PFSK-1 (cell line): ENCODE data around the gene GAB1.

ENCODE experiments used
- FOXP2 ChIP-seq: optimal IDR thresholded peaks from 2 replicates; pipeline ENCODE3; 2011; ENCODE audit warnings: borderline replicate concordance, control low read depth, inconsistent platforms; ENCODE audit not compliant: insufficient read depth; ENCODE audit errors: extremely low read length, extremely low read depth
- POLR2AphosphoS5 ChIP-seq: IDR thresholded peaks from 2 replicates; pipeline ENCODE4 v1.6.1; 2012; ENCODE audit warnings: low read depth, mild to moderate bottlenecking, control low read depth, low read length, moderate library complexity
- SIN3A ChIP-seq: IDR thresholded peaks from 2 replicates; pipeline ENCODE4 v1.6.1; 2012; ENCODE audit warnings: mild to moderate bottlenecking, low read length, moderate library complexity, borderline replicate concordance; ENCODE audit not compliant: insufficient read depth
- TAF1 ChIP-seq: IDR thresholded peaks from 2 replicates; pipeline ENCODE4 v1.6.1; 2012; ENCODE audit warnings: low read length, control low read depth, borderline replicate concordance; ENCODE audit not compliant: insufficient read depth
- TF ChIP-seq, protein P1 (sequence below), 2 experiments: IDR thresholded peaks; 2 replicates each; pipeline versions ENCODE4 v1.6.1 to v1.8.0; 2011 to 2012; ENCODE audit warnings: low read depth in 2 of 2, low read length in 2 of 2, control low read depth in 1 of 2, inconsistent platforms in 1 of 2, mild to moderate bottlenecking in 1 of 2, moderate library complexity in 1 of 2; ENCODE audit not compliant: insufficient read depth in 1 of 2

Gene GAB1

DNA sequence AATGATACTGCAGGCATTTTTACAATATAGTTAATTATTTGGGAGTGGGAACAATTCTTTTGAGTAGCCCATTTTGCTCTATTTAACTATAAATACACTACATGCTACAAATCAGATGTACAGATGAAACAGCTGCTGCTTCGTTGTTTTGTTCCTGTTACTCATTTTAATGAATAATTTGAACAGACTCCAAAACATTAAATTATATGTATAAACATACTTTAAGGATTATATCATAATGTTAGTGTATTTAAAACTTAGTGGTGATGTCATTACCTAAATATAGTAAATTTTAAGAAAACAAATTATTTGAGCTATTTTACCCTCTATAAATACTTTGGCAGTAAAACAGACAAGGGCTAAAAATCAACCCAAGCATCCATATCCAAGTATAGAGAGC lies 60.7 kb downstream of the GAB1 start:
- TF ChIP-seq, protein P1, sequence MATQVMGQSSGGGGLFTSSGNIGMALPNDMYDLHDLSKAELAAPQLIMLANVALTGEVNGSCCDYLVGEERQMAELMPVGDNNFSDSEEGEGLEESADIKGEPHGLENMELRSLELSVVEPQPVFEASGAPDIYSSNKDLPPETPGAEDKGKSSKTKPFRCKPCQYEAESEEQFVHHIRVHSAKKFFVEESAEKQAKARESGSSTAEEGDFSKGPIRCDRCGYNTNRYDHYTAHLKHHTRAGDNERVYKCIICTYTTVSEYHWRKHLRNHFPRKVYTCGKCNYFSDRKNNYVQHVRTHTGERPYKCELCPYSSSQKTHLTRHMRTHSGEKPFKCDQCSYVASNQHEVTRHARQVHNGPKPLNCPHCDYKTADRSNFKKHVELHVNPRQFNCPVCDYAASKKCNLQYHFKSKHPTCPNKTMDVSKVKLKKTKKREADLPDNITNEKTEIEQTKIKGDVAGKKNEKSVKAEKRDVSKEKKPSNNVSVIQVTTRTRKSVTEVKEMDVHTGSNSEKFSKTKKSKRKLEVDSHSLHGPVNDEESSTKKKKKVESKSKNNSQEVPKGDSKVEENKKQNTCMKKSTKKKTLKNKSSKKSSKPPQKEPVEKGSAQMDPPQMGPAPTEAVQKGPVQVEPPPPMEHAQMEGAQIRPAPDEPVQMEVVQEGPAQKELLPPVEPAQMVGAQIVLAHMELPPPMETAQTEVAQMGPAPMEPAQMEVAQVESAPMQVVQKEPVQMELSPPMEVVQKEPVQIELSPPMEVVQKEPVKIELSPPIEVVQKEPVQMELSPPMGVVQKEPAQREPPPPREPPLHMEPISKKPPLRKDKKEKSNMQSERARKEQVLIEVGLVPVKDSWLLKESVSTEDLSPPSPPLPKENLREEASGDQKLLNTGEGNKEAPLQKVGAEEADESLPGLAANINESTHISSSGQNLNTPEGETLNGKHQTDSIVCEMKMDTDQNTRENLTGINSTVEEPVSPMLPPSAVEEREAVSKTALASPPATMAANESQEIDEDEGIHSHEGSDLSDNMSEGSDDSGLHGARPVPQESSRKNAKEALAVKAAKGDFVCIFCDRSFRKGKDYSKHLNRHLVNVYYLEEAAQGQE (IDR thresholded peaks at IDR 0.05; ENCODE audit: insufficient read depth in 1 of 2, low read depth in 2 of 2, low read length in 2 of 2) = no peak
- TF ChIP-seq TAF1 (no peak), FOXP2 (no peak), SIN3A (no peak), POLR2AphosphoS5 (no peak)

DNA sequence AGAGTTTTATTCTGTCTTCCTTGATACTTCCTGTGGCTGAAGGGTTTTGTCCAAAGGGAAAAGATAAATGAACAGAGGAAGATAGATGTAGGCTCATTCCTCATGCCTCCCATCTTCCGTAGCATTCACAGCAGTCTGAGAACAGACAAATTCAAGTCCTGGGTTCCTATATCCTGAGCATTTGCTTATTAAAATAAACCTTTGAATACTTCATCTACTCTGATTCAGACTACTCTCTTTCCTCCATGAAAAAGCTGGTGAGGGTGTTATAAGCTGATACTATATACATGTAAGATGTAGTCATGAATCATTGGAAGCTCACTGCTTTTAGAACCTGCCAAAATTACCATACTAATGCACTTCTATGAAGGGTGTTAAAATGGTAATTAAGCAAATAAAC lies 61.2 kb downstream of the GAB1 start:
- TF ChIP-seq, protein P1 (IDR thresholded peaks at IDR 0.05; ENCODE audit: insufficient read depth in 1 of 2, low read depth in 2 of 2, low read length in 2 of 2) = no peak
- no peak for TF ChIP-seq FOXP2
- no peak for TF ChIP-seq TAF1
- TF ChIP-seq SIN3A = no peak
- no peak for TF ChIP-seq POLR2AphosphoS5

DNA sequence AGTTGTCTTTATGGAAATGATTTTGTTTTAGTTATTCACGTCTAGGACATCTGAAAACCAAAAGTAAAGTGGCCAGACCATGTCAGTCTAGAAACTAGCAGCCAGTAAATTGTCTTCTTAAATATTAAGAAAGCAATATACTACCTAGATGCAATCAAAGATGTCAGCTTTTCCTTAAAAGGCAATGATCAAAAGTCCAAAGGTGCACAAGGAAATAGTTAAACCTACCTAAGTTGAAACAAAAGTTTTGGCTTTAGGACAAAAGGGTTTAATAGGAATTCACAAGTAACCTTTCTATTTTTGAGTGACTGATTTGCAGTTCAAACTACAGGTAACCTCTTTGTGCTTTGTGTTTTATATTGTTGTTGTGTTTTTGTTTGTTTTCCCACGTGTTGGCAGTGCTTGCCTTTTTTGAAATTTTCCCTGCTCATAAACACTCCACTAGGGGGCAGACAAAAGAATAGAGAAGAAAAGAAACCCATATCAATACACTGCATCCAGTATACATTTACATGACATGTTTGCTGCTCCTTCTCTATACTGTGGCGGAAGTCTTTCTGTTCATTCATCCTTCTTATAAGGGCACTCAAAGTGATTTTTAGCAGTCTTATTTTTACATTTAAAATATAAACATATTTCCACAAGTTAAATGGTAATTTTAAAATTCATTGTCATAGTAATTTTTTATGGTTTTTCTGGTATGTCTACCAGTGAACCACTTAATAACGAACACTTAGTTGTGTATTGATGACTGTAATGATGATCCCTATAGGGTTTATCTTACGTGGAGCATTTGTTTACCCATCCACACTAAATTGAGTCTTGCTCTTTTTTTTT lies 62.7 kb downstream of the GAB1 start:
- TF ChIP-seq SIN3A (peak; percentile 67; the same call in 1 of the 2 replicates), POLR2AphosphoS5 (no peak), TAF1 (no peak), FOXP2 (no peak)
- TF ChIP-seq, protein P1 (IDR thresholded peaks at IDR 0.05; ENCODE audit: insufficient read depth in 1 of 2, low read depth in 2 of 2, low read length in 2 of 2) = no peak

DNA sequence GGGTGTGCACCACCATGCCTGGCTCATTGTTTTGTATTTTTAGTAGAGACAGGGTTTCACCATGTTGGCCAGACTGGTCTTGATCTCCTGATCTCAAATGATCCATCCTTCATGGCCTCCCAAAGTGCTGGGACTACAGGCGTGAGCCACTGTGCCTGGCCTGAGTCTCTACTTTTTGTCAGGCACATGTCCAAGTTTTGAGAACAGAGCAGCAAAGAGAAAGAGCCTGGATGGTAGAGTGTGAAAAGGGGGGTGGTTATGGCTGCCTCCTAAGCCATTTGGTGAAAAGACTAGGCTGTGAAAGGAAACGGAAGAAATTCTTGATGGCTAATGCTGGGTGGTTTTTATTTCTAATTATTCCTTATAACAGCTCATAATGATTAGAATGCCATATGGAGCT lies 63.4 kb downstream of the GAB1 start:
- TF ChIP-seq TAF1 (no peak), FOXP2 (no peak), SIN3A (no peak), POLR2AphosphoS5 (no peak)
- TF ChIP-seq, protein P1 (IDR thresholded peaks at IDR 0.05; ENCODE audit: insufficient read depth in 1 of 2, low read depth in 2 of 2, low read length in 2 of 2) = no peak
